Stromal cell of bone marrow (primary cell): ENCODE data around the gene DNAH6.

Experiments
- DNase-seq: peaks from one replicate; pipeline ENCODE4 v3.0.0-alpha.2; 2012; ENCODE audit warnings: low read depth

The DNAH6 gene

GRCh38 chr2:84629550-84629949 is 113.3 kb downstream of the DNAH6 start:
- DNase-seq, result no peak

GRCh38 chr2:84631047-84631446 is 114.7 kb downstream of the DNAH6 start:
- peak; percentile 1 for DNase-seq

DNA sequence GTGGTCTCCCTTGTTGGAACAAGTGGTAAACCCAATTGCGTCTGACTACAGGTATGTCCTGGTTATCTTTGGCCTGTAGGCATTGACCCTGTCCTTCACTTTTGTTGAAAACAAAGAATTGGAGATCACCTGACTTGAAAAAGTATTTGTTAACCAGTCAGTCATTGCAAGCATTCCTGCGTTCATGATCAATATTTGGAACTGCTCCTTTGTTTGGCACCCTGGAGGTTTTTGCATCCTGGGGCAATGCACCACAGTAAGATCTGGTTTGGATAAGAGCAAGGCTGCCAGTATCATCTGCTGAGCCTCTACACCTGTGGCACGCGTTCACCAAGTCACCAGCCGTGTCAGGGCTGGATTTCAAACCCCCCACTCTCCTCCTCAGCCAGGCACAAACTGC is 115.7 kb downstream of the DNAH6 start:
- DNase-seq, result no peak

DNA sequence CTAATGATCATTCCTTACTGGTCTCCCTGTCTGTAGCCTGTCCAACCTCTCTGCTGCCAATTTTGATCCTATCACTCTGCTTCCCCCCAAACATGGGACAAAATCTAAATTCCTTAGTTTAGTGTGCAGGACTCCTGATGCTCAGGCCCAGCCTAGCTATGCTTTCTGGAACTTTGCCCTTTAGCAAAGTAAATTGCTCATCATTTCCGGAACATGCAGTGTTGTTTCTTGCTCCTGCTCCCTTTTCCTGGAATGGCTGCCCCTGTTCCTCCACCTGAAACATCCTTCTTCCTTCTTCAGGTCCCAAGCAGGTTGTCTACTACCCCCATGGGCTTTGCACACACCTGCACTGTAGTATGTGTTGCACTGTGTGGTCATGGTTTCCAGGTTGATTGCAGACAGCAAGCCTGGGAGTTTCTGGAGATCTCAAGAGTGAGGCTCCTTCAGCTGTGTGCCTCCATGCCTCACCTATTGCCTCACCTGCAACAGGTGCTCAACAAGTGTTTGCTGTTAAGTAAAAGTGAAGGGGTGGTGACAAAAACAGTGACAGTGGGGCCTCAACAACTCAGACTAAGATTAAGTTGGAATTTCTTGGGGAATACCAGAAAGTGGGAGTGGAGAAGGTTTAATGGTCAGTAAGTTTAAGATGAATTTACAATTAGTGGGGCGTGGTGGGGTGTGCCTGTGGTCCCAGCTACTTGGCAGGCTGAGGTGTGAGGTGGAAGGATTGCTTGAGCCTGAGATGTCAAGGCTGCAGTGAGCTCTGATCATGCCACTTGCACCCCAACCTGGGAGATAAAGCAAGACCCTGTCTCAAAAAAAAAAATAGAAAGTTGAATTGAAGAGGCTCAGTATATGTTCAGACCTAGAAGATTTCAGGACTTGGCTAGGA is 120.0 kb downstream of the DNAH6 start:
- no peak for DNase-seq

GRCh38 chr2:84639751-84640150 is 123.5 kb downstream of the DNAH6 start:
- no peak for DNase-seq

GRCh38 chr2:84640411-84640810 is 124.1 kb downstream of the DNAH6 start:
- DNase-seq, result no peak

DNA sequence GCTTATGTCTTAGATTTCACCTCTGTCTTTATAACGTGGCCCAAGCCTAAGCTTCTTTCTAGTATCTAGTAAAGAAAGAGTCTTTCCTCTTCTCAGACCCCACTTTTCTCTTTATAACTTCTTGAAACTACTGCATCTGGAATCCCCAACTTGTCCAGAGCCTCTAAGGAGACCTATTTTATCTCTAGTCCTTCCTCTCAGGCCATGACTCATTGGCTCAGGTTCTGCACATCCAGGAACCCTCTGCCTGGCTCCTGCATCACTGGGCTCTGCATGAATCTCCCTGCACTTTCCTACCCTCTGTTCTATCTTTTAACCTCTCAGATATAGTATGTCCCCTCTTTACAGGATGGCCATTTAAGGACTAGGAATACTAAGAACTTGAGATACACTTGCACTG is 124.7 kb downstream of the DNAH6 start:
- no peak for DNase-seq

DNA sequence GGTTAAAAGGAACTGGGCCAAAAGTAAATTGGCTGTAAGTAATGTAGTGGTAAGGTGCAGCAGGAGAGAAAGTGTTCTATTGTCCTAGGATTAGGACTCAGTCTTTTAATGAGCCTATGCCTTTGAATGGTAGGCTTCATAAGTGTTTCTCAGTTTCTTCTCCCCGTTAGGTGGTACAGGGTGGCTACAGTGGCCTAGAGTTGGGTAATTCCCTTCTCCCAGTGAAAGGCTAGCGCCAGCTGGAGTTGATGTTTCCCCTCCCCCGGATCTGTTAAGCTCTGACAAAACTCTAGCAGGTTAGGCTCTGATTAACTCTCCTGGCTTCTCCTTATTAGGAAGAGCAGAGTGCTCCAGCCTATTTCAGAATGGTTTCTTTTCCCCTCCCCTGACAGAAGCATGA is 127.7 kb downstream of the DNAH6 start:
- DNase-seq, result no peak

- no peak for DNase-seq
Observed at GRCh38 chr2:84646514-84646913, 130.2 kb downstream of the DNAH6 start.

GRCh38 chr2:84647267-84647666 is 131.0 kb downstream of the DNAH6 start:
- no peak for DNase-seq

DNA sequence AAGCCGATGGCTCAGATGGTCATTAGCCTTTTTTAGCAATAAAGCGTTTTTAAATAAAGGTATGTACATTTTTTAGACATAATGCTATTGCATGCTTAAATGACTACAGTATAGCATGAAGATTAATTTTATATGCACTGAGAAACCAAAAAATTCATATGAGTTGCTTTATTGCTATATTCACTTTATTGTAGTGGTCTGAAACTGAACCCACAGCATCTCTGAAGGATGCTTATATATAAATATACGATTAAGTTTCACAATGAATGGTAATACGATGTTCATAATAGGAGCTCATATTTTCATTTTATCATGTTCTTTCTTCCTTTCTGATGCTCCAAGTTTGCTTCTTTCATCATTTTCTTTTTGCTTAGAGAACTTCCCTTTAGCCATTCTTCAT is 132.8 kb downstream of the DNAH6 start:
- DNase-seq, result no peak

DNA sequence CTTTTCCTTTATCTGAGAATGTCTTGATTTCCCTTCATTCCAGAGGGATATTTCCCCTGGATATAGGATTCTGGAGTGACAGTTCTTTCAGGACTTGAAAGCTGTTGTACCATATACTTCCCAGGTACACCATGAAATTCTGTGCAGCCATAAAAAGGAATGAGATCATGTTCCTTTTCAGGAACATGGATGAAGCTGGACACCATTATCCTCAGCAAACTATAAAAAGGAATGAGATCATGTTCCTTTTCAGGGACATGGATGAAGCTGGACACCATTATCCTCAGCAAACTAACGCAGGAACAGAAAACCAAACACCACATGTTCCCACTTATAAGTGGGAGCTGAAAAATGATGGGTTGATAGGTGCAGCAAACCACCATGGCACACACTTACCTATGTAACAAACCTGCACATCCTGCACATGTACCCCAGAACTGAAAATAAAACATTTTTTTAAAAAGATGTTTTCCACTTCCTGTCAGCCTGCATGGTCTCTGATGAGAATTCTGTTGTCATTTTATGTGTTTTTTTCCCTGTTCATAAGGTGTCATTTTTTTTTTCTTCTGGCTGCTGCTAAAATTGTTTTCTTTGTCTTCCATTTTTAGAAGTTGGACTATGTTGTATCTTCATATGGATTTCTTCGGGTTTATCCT is 133.3 kb downstream of the DNAH6 start:
- no peak for DNase-seq

DNA sequence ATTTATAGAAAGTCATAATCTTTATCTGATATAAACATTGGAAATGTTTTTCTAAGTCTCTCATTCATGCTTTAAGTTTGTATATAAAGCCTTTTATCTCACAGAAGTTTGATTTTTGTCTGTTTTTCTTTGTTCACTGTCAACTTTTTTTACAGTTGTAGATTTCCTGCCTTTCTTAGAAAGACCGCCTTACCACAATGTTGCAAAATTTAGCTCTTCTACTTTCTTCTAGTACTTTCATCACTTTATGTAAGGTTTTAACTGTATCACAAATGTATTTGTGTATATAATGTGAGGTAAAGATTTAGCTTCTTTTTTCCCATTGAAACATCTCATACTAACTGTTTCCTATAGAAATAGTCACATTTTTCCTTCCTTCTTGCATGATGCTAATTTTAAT is 136.1 kb downstream of the DNAH6 start:
- DNase-seq, result no peak

GRCh38 chr2:84653302-84653701 is 137.0 kb downstream of the DNAH6 start:
- no peak for DNase-seq

GRCh38 chr2:84654414-84654813 is 138.1 kb downstream of the DNAH6 start:
- DNase-seq, result no peak

DNA sequence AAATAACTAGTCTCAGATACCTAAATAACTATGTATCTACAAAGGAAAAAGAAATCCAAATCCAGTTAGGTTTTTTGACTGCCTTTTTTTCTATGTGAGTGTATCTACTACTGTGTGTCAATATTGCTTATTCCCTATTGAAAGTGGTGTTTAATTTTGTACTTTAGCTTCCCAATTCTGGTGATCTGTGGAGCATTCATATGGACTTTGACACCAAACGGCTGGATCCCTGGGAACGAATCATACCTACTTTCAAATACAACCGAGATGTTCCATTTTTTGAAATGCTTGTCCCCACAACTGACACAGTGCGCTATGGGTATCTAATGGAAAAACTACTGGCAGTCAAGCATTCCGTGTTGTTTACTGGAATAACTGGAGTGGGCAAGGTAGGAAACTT is 152.8 kb downstream of the DNAH6 start:
- DNase-seq, result no peak

DNA sequence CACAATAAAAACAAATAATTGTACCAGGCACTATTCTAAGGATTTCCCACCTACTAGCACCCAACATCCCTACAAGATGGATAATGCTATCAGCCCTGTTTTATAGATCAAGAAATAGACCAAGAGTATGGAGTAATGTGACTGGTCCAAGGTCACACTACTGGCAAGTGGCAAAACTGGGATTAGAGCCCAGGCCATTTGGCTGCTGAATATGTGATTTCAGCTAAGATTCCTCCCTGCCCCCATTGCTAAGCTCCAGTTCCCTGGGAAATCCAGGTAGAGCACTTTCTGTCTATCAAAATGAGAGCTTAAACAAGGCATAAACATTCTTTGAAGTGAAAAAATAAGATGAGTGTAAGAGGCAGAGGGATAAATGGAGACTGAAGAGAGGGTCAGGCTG is 157.8 kb downstream of the DNAH6 start:
- no peak for DNase-seq

- no peak for DNase-seq
Observed at GRCh38 chr2:84674586-84674985, 158.3 kb downstream of the DNAH6 start.

DNA sequence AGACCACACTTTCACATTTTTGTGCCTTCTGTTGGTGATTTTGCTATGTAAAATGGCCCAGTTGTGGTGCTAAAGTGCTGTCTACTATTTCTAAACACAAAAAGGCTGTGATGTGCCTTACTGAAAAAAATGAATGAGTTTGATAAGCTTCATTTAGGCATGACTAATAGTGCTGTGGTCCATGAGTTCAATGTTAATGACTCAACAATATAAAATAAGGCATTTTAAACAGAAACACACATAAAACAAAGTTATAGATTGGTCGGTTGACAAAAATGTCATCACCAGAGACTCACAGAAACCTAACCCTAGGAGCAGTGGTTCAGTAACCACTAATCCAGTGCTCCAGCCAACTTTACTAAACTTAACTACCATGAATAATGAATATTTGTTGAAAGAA is 160.0 kb downstream of the DNAH6 start:
- peak; percentile 87 for DNase-seq

- DNase-seq, result no peak
Observed at GRCh38 chr2:84678214-84678613, 161.9 kb downstream of the DNAH6 start.

GRCh38 chr2:84686783-84687476 is 170.6 kb downstream of the DNAH6 start:
- DNase-seq, result no peak

- no peak for DNase-seq
Observed at GRCh38 chr2:84687498-84688149, 171.3 kb downstream of the DNAH6 start.

- no peak for DNase-seq
Observed at GRCh38 chr2:84690225-84690624, 173.9 kb downstream of the DNAH6 start.
